Sigmoid colon (tissue), 4 donors: ENCODE measurements around the gene POLD1.

Source experiments
- EP300 ChIP-seq, 4 donors: sonication (generic); formaldehyde crosslinking; IDR thresholded peaks; one replicate each; pipeline ENCODE4 v1.6.1; 2017; ENCODE audit warnings: antibody characterized with exemption in 4 of 4
- POLR2A ChIP-seq, 2 donors: fragments of 450-650 bp; IDR thresholded peaks; one replicate each; pipeline ENCODE4 v1.6.1; 2016; ENCODE audit warnings: antibody characterized with exemption in 2 of 2, mild to moderate bottlenecking in 2 of 2, moderate library complexity in 2 of 2
- POLR2AphosphoS5 ChIP-seq, 4 donors: sonication (generic); formaldehyde crosslinking; IDR thresholded peaks; one replicate each; pipeline ENCODE4 v1.6.1; 2017; ENCODE audit warnings: antibody characterized with exemption in 4 of 4
- TF ChIP-seq, protein P1 (sequence below), 4 experiments: fragments of 450-650 bp in 3 of 4; fragments of 200-600 bp in 1 of 4; IDR thresholded peaks; one replicate each; pipeline ENCODE4 v1.5.1; 2016 to 2019; ENCODE audit warnings: antibody characterized with exemption in 4 of 4, mild to moderate bottlenecking in 3 of 4, moderate library complexity in 2 of 4

DNA sequence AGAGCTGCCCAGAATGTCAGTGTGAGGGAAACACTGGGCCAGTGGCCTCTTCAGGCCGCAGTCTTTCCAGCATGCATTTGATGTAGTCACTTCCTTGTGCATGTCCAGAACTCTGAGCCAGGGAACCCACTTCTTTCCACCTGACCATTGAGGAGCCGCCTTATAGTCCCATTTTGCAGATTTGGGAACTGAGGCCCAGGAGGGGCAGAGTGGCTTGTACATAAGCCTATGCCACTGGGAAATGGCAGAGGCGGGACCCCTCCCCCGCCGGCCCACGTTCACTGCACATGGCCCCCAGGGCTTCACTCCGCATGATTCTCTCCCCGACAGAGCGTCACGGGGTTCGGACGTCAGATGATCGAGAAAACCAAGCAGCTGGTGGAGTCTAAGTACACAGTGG is 28.9 kb downstream of the POLD1 start:
- TF ChIP-seq, protein P1, sequence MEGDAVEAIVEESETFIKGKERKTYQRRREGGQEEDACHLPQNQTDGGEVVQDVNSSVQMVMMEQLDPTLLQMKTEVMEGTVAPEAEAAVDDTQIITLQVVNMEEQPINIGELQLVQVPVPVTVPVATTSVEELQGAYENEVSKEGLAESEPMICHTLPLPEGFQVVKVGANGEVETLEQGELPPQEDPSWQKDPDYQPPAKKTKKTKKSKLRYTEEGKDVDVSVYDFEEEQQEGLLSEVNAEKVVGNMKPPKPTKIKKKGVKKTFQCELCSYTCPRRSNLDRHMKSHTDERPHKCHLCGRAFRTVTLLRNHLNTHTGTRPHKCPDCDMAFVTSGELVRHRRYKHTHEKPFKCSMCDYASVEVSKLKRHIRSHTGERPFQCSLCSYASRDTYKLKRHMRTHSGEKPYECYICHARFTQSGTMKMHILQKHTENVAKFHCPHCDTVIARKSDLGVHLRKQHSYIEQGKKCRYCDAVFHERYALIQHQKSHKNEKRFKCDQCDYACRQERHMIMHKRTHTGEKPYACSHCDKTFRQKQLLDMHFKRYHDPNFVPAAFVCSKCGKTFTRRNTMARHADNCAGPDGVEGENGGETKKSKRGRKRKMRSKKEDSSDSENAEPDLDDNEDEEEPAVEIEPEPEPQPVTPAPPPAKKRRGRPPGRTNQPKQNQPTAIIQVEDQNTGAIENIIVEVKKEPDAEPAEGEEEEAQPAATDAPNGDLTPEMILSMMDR (IDR thresholded peaks at IDR 0.05), result no peak
- TF ChIP-seq POLR2AphosphoS5 (IDR thresholded peaks at IDR 0.05) (no peak), POLR2A (IDR thresholded peaks at IDR 0.05) (no peak), EP300 (IDR thresholded peaks at IDR 0.05) (no peak)
